HCEC 1CT (cell line): Measurements from ENCODE around the gene DOCK2.

Experiments used
- DNase-seq: peaks from one replicate; pipeline ENCODE4 v3.0.0-alpha.2; 2017

The DOCK2 gene

DNA sequence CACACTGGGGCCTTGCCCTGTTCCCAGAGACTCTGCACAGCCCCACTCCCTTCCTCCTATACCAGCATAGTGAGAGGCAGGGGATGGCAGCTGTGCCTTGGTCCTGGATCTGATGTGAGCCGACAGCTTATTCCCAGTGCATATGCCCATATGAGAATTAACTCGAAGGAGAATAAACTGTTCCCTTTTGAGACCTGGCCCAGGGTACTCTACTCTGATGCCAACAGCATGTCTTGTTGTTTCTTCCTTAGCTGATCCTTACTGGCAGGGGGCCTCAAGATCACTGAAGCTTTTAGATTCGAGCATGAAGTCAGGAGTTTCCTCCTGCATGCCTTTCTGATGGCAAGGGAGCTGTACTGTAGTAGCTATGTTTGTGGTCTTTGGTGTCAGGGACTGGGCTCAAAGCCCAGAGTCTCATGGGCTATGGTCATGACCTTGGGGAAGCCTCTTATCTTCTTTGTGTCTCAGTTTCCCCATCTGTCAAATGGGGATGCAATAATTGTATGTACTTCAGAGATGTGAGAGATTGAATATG, 57.1 kb downstream of the DOCK2 start:
- no peak for DNase-seq

DNA sequence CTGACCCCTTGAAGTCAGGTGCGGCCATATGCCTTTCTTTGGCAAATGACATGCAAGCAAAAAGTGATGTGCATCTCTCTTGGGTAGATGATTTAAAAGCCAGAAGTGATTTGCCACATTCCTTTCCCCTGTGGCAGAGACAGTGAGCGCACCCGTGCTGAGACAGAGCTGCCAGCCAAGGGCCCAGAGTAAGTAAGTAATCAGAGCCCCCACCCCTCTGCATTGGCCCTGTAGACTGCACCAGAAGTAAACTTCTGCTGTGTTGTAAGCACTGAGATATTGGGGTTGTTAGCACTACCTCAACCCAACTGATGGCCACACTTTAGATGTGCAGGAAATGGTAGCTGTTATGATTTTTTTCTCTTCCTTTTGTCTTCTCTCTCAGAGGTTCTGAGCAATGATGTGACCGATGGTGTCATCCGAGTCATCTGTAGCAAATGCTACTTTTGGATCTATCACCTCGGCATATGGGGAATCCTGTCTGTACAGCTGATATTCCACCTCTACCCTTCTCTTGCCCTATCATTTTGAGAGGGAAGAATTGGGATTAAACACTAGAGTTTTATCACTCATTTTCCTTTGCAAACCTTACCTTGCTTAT, 58.0 kb downstream of the DOCK2 start:
- peak; percentile 17 for DNase-seq

DNA sequence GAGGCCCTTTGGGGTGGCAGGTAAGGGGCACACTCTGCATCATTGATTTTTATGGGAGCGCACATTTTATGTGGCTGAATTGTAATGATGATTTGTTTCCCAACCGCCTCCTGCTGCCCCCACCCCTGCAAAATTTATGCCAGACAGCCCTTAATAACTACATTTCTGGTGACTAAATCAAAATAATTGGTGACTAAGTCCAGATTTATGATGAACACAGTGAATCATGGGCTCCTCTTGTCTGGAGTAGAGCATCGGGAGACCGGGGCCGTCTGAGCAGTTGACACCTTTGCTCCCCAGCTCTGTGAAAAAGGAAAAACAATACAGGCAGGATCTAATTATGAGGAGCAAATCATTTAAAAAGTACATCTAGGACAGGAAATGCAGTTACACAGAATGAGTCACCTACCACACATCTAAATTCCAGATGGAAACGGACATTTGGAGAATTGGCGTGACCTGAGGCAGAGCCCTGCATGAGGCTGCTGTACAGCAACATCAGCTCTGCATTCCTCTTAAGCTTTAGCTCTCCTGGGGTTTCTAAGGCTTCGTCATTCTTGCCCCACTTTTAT, 58.9 kb downstream of the DOCK2 start:
- DNase-seq, result peak; percentile 100

DNA sequence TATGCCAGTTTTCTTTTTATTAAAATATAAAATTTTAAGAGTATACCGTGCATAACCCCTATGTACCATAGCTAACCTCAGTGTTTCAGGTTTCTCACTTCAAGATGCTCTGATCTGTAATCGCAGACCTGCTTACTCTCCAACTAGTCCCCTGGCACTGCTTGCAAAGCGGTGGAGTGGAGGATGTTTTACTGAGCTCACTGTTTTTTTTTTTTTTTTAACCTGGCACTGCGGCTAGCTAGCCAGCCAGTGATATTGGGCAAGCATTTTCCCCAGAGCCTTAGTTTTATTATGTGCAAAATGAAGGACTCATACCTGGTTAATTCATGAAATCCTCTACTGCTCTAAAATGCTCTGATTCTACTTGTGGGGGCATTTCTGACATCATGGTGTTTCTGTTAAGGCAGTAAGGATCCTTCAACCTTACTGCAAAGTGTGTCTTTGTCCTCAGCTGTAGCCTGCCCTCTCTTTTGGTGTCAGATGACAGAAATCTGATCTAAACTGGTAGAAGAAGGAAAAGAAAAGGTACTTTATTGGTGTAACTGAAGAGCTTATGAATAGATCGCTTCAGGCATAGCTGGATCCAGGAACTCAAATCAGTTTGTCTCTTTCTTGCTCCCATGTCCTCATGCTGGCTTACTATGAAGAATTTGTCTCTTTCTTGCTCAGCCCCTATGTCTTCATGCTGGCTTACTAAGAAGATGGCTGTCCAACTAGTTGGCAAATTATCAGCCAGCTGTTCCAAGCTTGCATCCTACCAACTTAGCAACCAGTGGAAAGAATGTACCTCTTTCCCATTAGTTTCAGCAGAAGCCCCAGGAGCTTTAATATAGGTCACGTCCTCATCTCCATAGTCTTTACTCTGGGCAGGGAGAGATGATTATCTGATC, 59.8 kb downstream of the DOCK2 start:
- DNase-seq, result no peak

DNA sequence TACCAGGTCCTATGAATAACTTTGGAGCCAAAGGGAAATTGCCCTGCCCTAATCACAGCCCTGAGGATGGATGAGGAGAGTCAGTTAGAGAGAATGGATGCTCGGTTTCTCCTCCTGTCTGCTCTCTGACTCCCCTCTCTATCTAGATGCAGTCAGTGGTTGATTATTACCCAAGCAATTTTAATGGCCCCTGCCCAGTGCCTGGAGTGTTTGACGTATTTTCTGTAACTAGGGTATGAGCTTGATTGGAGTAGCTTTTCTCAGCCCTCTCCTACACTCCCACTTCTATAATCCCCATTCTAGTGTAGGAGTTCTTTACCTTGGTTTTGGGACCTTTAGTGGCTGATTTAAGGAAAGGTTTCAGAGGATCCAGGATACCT, 60.4 kb downstream of the DOCK2 start:
- no peak for DNase-seq

DNA sequence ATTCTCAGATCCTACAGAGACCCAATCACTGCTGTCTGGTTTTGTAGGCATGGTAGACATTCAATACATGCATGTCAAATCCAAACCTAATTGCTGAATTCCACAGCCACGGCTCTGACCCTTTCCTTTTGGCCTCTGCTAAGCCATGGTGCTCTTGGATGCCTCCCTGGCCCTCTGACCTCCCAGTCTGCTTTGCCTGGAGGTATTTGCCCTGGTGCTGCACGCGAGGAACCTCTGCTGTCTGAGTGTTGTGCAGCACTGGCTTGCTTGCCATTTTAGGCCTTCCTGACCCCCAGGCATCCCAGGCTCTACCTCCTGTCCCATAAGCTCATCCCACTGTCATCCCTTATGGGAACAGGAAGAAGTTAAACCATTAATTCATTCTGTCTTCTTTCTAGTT, 60.9 kb downstream of the DOCK2 start:
- DNase-seq, result no peak

DNA sequence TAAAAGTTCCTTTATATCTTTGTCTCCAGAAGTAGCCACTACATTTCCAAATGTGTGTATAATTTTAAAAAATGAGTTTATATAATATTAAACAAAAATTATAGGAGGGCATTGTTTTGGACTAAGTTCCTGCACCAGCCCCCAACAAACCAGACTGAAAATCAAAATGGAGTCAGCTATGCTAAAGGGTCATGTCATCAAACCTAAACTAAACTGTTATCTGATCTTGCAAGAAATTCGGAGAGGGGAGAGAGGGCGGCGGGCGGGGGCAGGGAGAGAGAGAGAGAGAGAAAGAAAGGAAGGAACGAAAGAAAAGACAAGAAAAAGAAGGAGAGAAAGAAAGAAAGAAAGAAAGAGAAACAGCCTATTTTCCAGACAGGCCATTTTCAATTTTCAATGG, 63.5 kb downstream of the DOCK2 start:
- no peak for DNase-seq

DNA sequence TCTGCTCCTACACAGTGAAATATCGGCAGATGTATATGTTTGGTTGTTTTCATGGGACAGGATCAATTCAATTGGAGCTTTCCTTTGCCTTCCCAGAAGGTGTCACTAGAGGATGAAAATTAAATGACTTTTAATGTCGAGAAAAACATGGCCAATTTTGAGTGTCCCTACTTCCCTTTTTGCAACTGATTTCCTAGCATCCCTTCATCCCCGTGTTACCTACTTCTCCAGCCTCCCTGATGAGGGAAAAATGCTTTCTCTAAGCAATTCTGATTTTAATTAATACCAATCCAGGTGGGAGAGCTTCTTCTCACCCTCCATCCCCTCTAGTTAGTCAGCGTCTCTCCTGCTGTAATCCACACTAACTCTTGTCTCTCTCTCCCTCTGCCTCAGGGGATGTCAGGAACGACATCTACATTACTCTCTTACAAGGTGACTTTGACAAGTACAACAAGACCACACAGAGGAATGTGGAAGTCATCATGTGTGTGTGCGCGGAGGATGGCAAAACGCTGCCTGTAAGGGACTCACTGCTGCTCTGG, 64.9 kb downstream of the DOCK2 start:
- peak; percentile 64 for DNase-seq

DNA sequence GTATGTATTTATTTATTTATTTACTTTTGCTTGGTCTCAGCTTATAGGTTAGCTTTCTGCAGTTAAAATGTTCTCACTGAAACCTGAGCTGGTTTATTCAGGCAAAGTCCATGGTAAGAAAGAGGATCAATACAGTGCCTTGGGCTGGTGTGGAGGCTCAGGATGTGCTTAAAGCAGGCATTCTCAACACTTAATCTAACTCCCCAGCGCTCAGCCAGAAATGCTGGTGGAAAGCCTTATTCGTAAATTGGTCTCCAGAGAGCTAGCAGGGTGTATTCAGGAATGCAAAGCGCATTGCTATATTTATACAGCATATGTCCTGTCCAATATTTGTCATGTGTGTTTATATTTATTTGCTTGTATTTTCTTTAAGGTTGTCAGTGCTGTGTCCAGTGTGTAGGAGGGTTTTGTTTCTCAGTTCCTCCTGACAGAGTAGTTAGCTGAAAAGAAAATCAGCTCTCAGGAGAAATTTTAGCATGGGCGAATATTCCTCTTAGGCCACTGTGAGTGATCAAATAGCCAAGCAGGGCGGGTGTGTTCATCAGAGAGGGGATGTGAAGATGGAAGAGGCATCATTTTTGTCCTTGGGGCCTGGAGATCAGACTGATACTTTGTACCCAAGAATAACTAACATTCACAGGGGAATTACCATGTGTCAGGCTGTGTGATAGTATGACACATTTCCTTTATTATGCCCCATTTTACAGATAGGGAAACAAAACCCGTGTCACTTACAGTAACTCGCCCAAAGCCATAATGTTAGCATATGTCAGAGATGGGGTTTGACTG, 65.8 kb downstream of the DOCK2 start:
- DNase-seq, result no peak

DNA sequence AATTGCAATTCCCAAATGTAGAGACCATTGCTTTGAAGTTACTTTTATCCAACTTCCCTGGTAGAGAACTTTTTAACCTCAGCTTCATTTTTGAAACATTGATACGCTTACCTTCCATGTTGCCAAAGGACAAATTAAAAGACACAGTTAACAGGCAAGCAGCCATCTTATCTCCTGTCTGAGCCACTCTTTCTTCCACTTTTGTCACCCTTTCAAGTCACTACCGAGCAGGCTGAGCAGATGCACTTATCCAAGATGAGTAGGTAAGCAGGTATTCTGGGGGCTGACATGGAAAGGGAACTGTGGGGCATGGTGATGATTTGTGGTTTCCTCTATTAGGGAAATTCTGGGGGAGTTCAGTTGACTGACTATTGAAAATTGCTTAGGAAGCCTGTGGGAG, 66.7 kb downstream of the DOCK2 start:
- no peak for DNase-seq

DNA sequence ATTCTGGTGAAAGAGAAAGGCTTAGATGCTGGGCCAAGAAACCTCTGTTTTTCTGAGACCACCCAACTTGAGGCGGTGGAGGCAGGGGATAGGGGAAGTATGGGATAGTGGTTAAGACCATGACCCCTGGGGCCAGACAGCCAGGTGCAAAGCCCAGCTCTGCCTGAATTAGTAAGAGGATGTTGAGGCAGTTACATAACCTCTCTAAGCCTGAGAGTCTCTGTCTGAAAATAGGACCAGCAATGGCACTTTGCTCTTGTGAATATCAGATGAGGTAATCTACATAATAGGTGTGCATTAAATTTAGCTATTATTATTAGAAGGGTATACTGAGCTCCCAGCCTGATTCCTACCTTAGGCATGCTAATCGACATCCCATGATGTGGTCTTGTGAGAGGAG, 68.2 kb downstream of the DOCK2 start:
- DNase-seq, result no peak

DNA sequence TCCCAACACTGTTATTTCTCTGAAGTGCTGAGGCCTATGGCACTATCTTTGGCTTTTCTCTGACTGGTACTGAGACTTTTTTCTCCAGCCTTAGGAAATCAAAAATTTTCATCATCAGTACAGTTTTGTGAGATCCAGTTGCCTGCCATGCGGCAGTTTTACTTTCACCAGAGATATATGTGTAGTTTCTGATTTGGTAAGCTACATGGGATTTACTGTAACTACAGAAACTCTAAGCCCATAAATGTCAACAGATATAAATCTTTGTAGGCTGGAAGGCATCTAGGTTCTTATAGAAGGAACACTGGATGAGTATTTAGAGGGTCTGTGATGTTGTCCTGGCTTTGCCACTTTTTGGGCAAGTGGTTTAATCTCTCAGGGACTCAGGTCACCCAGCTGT, 69.0 kb downstream of the DOCK2 start:
- DNase-seq, result no peak

DNA sequence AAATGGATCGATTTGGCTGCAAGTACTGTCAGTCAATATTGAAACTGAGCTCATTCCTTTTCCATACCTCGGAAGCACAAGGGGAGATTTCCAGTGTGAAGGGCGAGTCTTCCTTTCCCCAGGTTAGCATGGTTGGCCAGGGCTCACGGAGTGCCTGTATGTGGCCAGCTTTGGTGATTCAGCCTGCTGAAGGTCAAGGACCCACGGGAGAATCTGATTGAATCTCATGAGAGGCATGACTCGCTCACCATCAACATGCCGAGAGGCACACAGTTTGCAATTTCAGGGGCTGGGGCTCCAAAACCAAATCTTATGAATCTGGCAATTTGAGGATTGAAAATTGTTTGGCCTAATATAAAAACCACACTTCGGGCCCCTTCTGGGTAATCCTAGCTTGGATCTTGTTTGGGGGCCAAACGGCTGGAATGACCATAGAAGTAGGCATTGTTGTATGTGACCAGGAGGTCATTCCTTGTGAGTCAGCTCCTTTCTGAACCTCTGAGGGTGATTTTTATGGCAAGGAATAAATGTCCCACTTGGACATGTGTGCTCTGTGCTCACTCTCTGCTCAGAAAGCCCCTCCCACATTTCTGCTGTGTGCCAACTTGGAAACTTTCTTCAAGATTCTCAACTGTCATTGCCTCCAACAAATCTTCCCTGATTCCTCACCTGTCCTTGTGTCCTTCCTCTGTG, 69.8 kb downstream of the DOCK2 start:
- DNase-seq, result peak; percentile 85

DNA sequence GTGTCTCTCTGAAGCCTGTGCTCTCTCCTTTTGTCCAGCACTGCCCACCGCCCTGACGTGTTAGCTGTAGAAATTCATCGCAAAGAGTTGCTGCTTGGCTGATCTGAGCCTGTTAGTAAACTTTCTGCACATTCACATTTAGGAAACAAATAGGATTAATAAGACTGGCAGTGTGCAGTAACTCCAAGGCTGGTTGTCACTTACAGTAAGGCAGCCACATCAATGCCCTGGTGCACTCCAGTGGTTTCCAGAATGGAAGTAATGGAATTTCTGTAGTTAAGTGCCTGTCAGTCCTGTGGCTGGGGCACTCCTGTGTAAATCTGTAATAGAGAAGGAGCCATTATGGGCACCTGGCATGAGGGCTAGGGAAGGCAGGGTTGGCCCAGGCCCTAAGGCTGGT, 70.6 kb downstream of the DOCK2 start:
- no peak for DNase-seq

DNA sequence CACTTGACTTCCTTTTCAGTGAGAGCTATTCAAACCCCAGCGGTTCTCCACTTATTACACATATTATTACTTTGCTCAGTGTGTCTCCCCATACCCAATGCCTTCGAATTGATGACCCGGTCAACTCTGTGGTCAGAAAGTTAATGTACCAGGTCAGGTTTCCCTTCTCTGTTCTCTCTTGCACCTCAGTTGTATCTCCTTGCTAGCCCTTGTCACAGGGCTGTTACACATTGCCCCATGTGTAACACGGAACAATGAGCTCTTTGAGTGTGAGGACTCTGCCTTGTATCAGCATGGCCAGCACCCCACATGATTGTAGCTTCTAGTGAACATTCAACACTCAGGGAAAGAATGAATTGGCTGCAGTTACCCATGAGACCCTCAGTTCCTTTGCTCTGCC, 73.6 kb downstream of the DOCK2 start:
- DNase-seq, result no peak

DNA sequence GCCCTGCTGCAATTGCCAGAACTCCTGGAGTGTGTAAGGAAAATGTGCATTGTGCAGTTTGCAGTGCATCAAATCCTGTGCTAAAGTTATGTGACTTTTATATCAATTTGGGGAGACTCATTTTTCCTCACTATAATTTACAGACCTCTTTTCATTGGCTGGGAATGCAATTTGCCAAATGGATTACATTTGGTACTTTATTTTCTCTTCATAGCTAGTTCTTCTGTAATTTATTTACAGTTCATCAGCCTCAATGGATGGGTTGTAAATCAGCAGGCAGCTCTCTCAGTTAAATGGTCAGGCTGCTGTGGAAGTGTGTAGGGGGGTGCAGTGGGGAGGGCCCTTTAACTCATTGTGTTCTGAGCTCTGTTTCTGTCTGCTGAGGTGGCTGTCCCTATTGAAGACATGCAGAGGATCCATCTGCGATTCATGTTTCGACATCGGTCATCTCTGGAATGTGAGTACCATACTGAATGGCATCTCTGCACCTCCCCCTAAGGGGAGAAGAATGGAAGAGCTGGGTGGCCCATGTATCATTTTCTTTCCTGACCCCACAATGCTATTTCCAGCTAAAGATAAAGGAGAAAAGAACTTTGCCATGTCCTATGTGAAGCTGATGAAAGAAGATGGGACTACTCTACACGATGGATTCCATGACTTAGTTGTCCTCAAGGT, 74.6 kb downstream of the DOCK2 start:
- no peak for DNase-seq

DNA sequence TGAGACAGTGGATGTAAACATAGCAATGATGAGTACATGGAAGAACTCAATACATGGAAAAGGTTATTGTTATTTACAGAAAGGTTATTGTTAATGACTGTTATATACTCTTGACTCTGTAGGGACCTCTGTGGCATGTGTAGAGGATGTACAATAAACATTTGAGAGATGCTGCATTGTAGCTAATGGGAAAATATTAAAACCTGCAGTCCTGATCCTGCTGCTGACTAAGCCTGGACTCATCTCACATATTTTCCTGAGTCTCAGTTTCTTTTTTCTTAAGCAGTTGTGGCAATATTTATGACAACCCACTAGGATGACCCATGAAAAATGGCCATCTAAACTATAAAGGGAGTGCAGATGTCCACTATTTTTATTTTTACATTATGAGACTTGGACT, 75.4 kb downstream of the DOCK2 start:
- peak; percentile 33 for DNase-seq

DNA sequence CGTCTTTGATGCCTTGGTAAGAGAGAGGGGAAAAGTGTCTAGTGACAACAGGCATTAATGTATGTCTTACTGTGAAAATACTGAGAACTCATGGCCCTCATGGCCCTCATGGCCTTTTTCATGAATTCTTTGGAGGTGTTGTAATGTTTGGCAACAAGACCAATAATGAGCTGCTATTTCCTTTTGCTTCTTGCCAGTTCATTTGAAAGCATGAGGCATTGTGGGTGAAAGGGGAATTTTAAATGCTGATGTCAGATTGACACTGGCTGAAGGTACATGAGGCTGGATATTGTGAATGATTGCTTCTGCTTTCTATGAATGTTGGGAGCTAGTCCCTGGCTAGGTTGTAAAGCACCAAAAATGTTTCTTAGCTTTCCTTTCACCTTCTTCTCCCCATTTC, 79.2 kb downstream of the DOCK2 start:
- peak; percentile 44 for DNase-seq

DNA sequence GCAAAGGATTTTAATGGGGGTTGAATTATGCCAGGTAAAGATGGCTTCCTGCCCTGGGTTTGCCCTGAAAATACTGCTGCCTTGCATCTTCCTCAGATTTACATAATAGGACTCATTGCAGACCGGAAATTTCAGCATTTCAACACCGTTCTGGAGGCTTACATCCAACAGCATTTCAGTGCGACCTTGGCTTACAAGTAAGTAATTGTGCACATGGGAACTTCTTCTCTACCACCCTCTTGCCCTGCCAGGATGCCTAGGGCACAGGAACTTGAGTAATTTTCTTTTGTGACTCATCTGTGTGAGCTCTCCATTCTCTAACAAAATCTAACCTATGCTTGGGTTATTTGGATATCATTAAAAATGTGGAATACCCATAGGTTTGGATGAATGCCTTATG, 80.2 kb downstream of the DOCK2 start:
- DNase-seq, result no peak

DNA sequence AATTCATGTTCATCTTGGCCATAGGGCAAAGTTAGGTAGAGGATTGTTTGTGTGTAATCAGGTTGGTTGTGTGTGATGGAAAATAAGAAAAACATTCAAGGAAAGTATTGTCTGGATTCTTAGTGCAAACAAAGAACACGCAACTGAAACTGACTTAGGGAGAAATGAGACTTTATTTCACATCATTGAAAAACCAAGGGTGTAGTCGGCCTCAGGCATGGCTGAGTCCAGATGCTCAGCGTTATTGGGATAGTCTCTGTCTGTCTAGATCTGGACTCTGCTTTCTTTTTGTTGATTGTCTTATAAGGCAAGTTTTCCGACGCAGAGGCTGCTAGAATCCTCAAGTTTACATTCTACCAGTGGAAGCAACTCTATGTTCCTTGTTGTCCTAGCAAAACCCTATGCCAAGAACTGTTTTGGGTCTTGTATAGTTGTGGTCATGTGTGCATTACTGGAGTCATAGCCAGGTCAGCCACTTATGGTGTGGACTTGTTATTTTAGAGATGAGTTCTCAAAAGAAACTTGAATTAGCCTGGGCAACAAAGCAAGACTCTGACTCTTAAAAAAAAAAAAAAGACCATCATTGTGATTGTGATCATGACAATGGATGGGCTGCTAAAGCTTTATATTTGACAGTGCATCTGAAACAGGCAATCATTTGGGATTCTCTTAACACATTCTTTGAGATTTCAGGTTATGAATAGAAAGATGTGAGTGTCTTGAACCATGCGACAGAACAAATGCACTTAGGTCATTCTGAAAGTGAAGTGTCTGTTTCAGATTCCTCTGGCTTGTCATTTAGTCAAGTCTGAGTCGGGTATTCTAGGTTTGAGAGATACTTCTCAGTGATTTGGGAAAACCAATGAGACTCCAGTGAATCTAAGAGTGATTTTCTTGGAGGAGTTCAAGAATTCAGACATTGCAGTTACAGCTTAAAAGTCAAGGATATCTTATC, 82.6 kb downstream of the DOCK2 start:
- no peak for DNase-seq

DNA sequence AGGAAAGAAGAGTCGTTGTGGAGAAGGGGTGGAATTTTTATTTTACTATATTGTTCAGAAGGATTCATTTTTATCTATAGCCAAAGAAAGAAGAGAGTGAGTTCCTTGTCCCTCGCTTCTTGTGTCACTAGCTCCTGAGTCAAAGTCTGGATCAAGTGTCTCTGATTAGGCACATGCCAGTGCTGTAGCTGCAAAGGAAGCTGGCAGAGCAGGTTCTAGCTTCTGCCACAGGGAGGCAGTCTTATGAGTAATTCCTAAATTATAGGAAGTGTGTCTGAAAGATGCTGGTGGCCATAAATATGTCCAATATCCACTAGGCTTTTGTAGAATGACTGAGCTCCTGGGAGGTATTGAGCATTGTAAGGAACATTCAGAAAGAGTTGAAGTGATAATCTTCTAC, 84.7 kb downstream of the DOCK2 start:
- DNase-seq, result no peak
